NOMO-1 treated with DMSO at 0.1 percent for 48 hours (cell line): Measurements from ENCODE around the gene WDR87.

Experiments used
- DNase-seq: peaks from one replicate; lab custom pipeline; 2025; ENCODE audit not compliant: unreplicated experiment; lab: John Stamatoyannopoulos, UW

WDR87 gene

GRCh38 chr19:37905946-37906868 lies at the start of gene WDR87:
Gene WDR87 (minus strand): TSS chr19:37906594. CDS start chr19:37898239, 8,355 bp downstream.
- DNase-seq, result no peak

- no peak for DNase-seq
Observed at GRCh38 chr19:37955986-37956385, 49.6 kb upstream of the WDR87 start.

GRCh38 chr19:37954421-37954874 lies 48.1 kb upstream of the WDR87 start:
- DNase-seq, result no peak

GRCh38 chr19:37953918-37954303 lies 47.5 kb upstream of the WDR87 start:
- no peak for DNase-seq

GRCh38 chr19:37953171-37953917 lies 47.0 kb upstream of the WDR87 start:
- no peak for DNase-seq

GRCh38 chr19:37951816-37952210 lies 45.4 kb upstream of the WDR87 start:
- DNase-seq, result no peak

GRCh38 chr19:37950471-37951175 lies 44.2 kb upstream of the WDR87 start:
- DNase-seq, result no peak

- no peak for DNase-seq
Observed at GRCh38 chr19:37948362-37948761, 42.0 kb upstream of the WDR87 start.

GRCh38 chr19:37947778-37948177 lies 41.4 kb upstream of the WDR87 start:
- DNase-seq, result no peak

- no peak for DNase-seq
Observed at GRCh38 chr19:37946132-37946531, 39.7 kb upstream of the WDR87 start.

GRCh38 chr19:37943480-37943879 lies 37.1 kb upstream of the WDR87 start:
- no peak for DNase-seq

GRCh38 chr19:37942516-37942902 lies 36.1 kb upstream of the WDR87 start:
- DNase-seq, result no peak

GRCh38 chr19:37941782-37942515 lies 35.6 kb upstream of the WDR87 start:
- DNase-seq, result no peak

GRCh38 chr19:37938353-37938752 lies 32.0 kb upstream of the WDR87 start:
- DNase-seq, result no peak

GRCh38 chr19:37936886-37937285 lies 30.5 kb upstream of the WDR87 start:
- no peak for DNase-seq

GRCh38 chr19:37936166-37936565 lies 29.8 kb upstream of the WDR87 start:
- no peak for DNase-seq

GRCh38 chr19:37935341-37935740 lies 28.9 kb upstream of the WDR87 start:
- no peak for DNase-seq

GRCh38 chr19:37933937-37934358 lies 27.6 kb upstream of the WDR87 start:
- no peak for DNase-seq

- no peak for DNase-seq
Observed at GRCh38 chr19:37932985-37933936, 26.9 kb upstream of the WDR87 start.
